Parathyroid adenoma (tissue), 2 donors: ENCODE measurements around the gene PCDHGA12.
"Not testable (repeated sequence)": the region's sequence is repeated elsewhere in the genome, so short reads cannot be mapped to it uniquely, and the experiment has no call there.

Experiments
- H2AFZ ChIP-seq: fragments of 300-600 bp; sonication (generic); one replicate; pipeline ENCODE4 v1.7.0; 2017; ENCODE audit warnings: antibody characterized with exemption, mild to moderate bottlenecking
- H3K27ac ChIP-seq: fragments of 300-600 bp; sonication (generic); one replicate; pipeline ENCODE4 v1.7.0; 2017
- H3K27me3 ChIP-seq: fragments of 300-600 bp; sonication (generic); one replicate; pipeline ENCODE4 v1.7.0; 2017; ENCODE audit warnings: low read length; ENCODE audit not compliant: control insufficient read depth, insufficient read depth
- H3K36me3 ChIP-seq: fragments of 300-600 bp; sonication (generic); one replicate; pipeline ENCODE4 v1.7.0; 2017; ENCODE audit warnings: low read length; ENCODE audit not compliant: control insufficient read depth, insufficient read depth
- H3K4me1 ChIP-seq: fragments of 300-600 bp; sonication (generic); one replicate; pipeline ENCODE4 v1.7.0; 2017; ENCODE audit warnings: control low read depth
- H3K4me2 ChIP-seq: fragments of 300-600 bp; sonication (generic); one replicate; pipeline ENCODE4 v1.7.0; 2017; ENCODE audit warnings: low read length
- H3K4me3 ChIP-seq: fragments of 300-600 bp; sonication (generic); one replicate; pipeline ENCODE4 v1.7.0; 2017; ENCODE audit warnings: low read depth, low read length
- H3K79me2 ChIP-seq: fragments of 300-600 bp; sonication (generic); one replicate; pipeline ENCODE4 v1.7.0; 2017; ENCODE audit warnings: control low read depth
- H3K9ac ChIP-seq: fragments of 300-600 bp; sonication (generic); one replicate; pipeline ENCODE4 v1.7.0; 2017; ENCODE audit warnings: mild to moderate bottlenecking
- H3K9me3 ChIP-seq: fragments of 300-600 bp; sonication (generic); one replicate; pipeline ENCODE4 v1.7.0; 2017; ENCODE audit warnings: low read length; ENCODE audit not compliant: control insufficient read depth
- TF ChIP-seq, protein P1 (sequence below): fragments of 300-600 bp; sonication (generic); IDR thresholded peaks from one replicate; pipeline ENCODE4 v1.7.0; 2017; ENCODE audit warnings: antibody characterized with exemption, mild to moderate bottlenecking
- donor health status: primary hyperparathyroidism.

PCDHGA12 gene

DNA sequence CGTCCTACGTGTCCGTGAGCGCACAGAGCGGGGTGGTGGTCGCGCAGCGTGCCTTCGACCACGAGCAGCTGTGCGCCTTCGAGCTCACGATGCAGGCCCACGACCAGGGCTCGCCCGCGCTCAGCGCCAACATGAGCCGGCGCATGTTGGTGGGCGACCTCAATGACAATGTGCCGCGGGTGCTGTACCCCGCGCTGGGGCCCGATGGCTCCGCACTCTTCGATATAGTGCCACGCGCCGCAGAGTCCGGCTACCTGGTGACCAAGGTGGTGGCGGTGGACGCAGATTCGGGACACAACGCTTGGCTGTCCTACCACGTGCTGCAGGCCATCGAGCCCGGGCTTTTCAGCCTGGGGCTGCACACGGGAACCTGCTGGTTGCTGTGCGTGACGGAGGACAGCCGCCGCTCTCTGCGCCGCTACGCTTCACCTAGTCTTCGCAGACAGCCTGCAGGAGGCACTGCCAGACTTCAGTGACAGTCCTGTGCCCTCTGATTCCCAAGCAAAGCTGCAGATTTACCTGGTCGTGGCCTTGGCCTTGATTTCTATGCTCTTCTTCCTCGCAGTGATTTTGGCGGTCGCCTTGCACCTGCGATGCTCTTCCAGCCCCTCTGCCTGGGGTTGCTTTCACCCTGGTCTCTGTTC is 2.4 kb upstream of the PCDHGA12 start:
- Histone ChIP-seq H3K9ac (no peak overlapping the region), H3K9me3 (peaks cover 9% of the 10 kb centered on the region), H3K4me2 (no peak overlapping the region), H3K79me2 (peaks cover 5% of the 10 kb centered on the region), H3K27me3 (no peaks in the 10 kb centered on the region), H3K27ac (no peak overlapping the region), H3K36me3 (peaks cover 8% of the 10 kb centered on the region), H3K4me3 (no peak overlapping the region), H3K4me1 (no peaks in the 10 kb centered on the region), H2AFZ (no peak overlapping the region)
- TF ChIP-seq, protein P1, sequence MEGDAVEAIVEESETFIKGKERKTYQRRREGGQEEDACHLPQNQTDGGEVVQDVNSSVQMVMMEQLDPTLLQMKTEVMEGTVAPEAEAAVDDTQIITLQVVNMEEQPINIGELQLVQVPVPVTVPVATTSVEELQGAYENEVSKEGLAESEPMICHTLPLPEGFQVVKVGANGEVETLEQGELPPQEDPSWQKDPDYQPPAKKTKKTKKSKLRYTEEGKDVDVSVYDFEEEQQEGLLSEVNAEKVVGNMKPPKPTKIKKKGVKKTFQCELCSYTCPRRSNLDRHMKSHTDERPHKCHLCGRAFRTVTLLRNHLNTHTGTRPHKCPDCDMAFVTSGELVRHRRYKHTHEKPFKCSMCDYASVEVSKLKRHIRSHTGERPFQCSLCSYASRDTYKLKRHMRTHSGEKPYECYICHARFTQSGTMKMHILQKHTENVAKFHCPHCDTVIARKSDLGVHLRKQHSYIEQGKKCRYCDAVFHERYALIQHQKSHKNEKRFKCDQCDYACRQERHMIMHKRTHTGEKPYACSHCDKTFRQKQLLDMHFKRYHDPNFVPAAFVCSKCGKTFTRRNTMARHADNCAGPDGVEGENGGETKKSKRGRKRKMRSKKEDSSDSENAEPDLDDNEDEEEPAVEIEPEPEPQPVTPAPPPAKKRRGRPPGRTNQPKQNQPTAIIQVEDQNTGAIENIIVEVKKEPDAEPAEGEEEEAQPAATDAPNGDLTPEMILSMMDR = no peak

DNA sequence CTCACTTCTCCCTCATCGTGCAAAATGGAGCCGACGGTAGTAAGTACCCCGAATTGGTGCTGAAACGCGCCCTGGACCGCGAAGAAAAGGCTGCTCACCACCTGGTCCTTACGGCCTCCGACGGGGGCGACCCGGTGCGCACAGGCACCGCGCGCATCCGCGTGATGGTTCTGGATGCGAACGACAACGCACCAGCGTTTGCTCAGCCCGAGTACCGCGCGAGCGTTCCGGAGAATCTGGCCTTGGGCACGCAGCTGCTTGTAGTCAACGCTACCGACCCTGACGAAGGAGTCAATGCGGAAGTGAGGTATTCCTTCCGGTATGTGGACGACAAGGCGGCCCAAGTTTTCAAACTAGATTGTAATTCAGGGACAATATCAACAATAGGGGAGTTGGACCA is 979 bp downstream of the PCDHGA12 start:
- no peak overlapping the region for H3K4me3 ChIP-seq
- H3K27me3 ChIP-seq = no peaks in the 10 kb centered on the region
- no peaks in the 10 kb centered on the region for H3K4me1 ChIP-seq
- H3K27ac ChIP-seq = no peak overlapping the region
- no peaks in the 10 kb centered on the region for H3K36me3 ChIP-seq
- TF ChIP-seq, protein P1 = no peak
- H3K79me2 ChIP-seq = peaks cover 5% of the 10 kb centered on the region
- H3K9ac ChIP-seq = no peak overlapping the region
- H3K9me3 ChIP-seq = peaks cover 3% of the 10 kb centered on the region
- no peak overlapping the region for H2AFZ ChIP-seq
- no peak overlapping the region for H3K4me2 ChIP-seq

DNA sequence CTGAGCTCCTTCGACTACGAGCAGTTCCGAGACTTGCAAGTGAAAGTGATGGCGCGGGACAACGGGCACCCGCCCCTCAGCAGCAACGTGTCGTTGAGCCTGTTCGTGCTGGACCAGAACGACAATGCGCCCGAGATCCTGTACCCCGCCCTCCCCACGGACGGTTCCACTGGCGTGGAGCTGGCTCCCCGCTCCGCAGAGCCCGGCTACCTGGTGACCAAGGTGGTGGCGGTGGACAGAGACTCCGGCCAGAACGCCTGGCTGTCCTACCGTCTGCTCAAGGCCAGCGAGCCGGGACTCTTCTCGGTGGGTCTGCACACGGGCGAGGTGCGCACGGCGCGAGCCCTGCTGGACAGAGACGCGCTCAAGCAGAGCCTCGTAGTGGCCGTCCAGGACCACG is 2.0 kb downstream of the PCDHGA12 start:
- H3K27me3 ChIP-seq, H3K79me2 ChIP-seq, H3K9me3 ChIP-seq, H3K4me3 ChIP-seq, H3K4me1 ChIP-seq, H3K9ac ChIP-seq, H3K27ac ChIP-seq, H2AFZ ChIP-seq, H3K4me2 ChIP-seq, H3K36me3 ChIP-seq: not testable (repeated sequence)

DNA sequence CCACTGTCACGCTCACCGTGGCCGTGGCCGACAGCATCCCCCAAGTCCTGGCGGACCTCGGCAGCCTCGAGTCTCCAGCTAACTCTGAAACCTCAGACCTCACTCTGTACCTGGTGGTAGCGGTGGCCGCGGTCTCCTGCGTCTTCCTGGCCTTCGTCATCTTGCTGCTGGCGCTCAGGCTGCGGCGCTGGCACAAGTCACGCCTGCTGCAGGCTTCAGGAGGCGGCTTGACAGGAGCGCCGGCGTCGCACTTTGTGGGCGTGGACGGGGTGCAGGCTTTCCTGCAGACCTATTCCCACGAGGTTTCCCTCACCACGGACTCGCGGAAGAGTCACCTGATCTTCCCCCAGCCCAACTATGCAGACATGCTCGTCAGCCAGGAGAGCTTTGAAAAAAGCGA is 2.4 kb downstream of the PCDHGA12 start:
- H3K4me2 ChIP-seq, H3K27ac ChIP-seq, H3K79me2 ChIP-seq, H3K27me3 ChIP-seq, H3K4me1 ChIP-seq, H2AFZ ChIP-seq, H3K36me3 ChIP-seq, H3K9ac ChIP-seq, H3K4me3 ChIP-seq, H3K9me3 ChIP-seq: not testable (repeated sequence)

DNA sequence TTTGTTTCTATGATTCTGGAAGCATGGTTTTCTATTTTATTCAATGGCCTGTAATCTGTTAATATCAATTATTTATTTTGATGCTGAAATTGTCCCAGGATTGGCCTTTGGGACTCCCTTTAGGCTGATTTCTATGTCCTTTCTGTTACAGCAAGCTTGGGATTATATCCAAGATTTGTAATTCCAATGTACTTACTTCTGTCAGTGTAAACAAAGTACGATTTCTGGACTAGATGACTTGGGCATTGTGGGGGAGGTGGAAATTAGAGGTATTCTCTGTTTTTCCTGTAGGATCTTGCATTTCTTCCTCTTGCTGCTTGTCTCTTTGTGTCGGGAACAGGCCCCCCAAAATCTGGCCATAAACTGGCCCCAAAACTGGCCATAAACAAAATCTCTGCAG is 3.7 kb downstream of the PCDHGA12 start:
- Histone ChIP-seq H3K79me2 (peaks cover 5% of the 10 kb centered on the region), H3K4me2 (no peak overlapping the region), H3K9me3 (no peaks in the 10 kb centered on the region), H2AFZ (no peak overlapping the region), H3K27ac (no peak overlapping the region), H3K4me1 (no peaks in the 10 kb centered on the region), H3K9ac (no peak overlapping the region), H3K4me3 (no peak overlapping the region), H3K27me3 (no peaks in the 10 kb centered on the region), H3K36me3 (no peaks in the 10 kb centered on the region)
- TF ChIP-seq, protein P1 = no peak

DNA sequence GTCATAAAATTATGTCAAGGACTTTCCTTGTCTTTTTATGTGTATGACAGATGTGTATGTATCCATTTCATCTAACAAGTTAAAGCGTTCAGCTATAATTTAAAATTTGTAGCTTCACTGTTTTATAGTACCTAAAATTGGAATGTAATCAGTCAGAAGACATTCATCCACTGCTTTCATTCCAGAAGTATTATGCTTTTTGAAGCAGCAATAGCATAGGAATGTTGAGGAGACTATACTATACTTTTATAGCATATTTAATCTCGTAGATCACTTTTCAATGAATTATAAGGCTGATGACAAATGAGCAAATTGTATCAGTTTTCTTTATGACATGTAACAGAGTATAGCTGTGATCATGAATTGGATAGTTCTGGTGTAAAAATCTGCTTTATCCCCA is 6.9 kb downstream of the PCDHGA12 start:
- H2AFZ ChIP-seq = no peak overlapping the region
- H3K9me3 ChIP-seq = no peaks in the 10 kb centered on the region
- no peak overlapping the region for H3K4me3 ChIP-seq
- no peak overlapping the region for H3K4me2 ChIP-seq
- TF ChIP-seq, protein P1 = no peak
- H3K27me3 ChIP-seq = no peaks in the 10 kb centered on the region
- H3K79me2 ChIP-seq = peaks cover 10% of the 10 kb centered on the region
- no peaks in the 10 kb centered on the region for H3K4me1 ChIP-seq
- no peak overlapping the region for H3K27ac ChIP-seq
- H3K36me3 ChIP-seq = no peaks in the 10 kb centered on the region
- H3K9ac ChIP-seq = no peak overlapping the region
